ENCODE results near the gene FCRL1. TPM values are rescaled to one million over a fixed set of nuclear protein-coding genes. Genes with fewer than 3 reads are reported as not detected.

FCRL1 gene
- total and polyA plus RNA-seq, 2 of the 13 experiments (the other 11 are each of a cell fraction or from before 2014, with no cell fraction given), result not detected

DNA sequence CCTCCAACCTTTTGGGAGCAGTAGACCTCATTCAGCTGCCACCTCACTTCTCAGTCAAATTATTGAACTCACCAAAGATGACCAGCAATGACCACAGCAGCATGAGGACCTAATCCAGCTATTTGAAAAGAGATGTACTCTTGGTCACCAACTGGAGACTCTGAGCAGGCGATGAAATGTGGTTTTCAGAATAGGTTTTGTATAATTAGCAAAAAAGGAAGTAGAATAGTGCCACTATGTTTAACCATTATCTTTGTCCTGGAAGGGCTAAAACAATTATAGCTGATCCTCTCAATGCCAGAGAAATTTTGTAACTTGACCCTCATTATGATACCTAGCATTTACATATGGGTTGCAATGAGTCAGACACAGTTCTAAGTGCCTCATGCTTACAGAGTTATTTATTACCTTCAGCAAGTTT is 42.9 kb downstream of the FCRL1 start, which contains the start of gene FCRL2 (continued):
- TF ChIP-seq BCLAF1 (IDR thresholded peaks at IDR 0.05) (no peak), HCFC1 (IDR thresholded peaks at IDR 0.05; ENCODE audit: low read depth, low read length) (no peak), PCBP2 (optimal IDR thresholded peaks at IDR 0.05; ENCODE audit: low read depth, low read length, poor library complexity, severe bottlenecking) (no peak)
- TF ChIP-seq, protein P1, sequence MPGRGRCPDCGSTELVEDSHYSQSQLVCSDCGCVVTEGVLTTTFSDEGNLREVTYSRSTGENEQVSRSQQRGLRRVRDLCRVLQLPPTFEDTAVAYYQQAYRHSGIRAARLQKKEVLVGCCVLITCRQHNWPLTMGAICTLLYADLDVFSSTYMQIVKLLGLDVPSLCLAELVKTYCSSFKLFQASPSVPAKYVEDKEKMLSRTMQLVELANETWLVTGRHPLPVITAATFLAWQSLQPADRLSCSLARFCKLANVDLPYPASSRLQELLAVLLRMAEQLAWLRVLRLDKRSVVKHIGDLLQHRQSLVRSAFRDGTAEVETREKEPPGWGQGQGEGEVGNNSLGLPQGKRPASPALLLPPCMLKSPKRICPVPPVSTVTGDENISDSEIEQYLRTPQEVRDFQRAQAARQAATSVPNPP (CRISPR knock-in tag; IDR thresholded peaks at IDR 0.05), result no peak

GRCh38 chr1:157775101-157775870 is 44.6 kb downstream of the FCRL1 start:
- BruUV-seq (replicated peaks), result no TSS peak
- in situ Hi-C loops (cut with HindIII; ENCODE audit: extremely low pct_ligation_motif_present, low pct_unique_long_range_greater_than_20kb), result no loop called here
- no peak for FAIRE-seq
- ChIA-PET POLR2A (no interaction called here), CTCF (ENCODE audit: low intra/inter-chr PET ratio, low total read pairs) (no interaction called here)
- Histone ChIP-seq H3K4me2 (ENCODE audit: low read depth, low read length) (no peak overlapping the region), H3K4me1 (ENCODE audit: insufficient read depth, low read length) (no peaks in the 10 kb centered on the region), H3K27me3 (ENCODE audit: control insufficient read depth in 1 of 2, insufficient read depth in 2 of 2, low read length in 2 of 2) (no peaks in the 10 kb centered on the region), H3K36me3 (replicated peaks in 1 of 2; ENCODE audit: control insufficient read depth in 1 of 2, insufficient read depth in 2 of 2, low read length in 2 of 2) (no peaks in the 10 kb centered on the region), H2AFZ (ENCODE audit: low read length) (no peak overlapping the region), H4K20me1 (ENCODE audit: insufficient read depth, low read length) (no peaks in the 10 kb centered on the region), H3K79me2 (ENCODE audit: insufficient read depth, low read length) (no peaks in the 10 kb centered on the region), H3K27ac (ENCODE audit: extremely low read length, insufficient read depth, low read length) (no peak overlapping the region), H3K9me3 (ENCODE audit: low read length) (no peaks in the 10 kb centered on the region), H3K4me3 (replicated peaks in 1 of 3; ENCODE audit: insufficient read depth in 1 of 3, low read depth in 2 of 3, low read length in 3 of 3) (no peak overlapping the region), H3K9ac (ENCODE audit: insufficient read depth, low read depth, low read length) (no peak overlapping the region)
- intact Hi-C loops (cut with micrococcal nuclease; ENCODE audit: unreplicated experiment), result no loop called here
- no peak for DNase-seq (ENCODE audit: low spot score)
- no peak for ATAC-seq
- 5% methylated on average over 4 of the region's 4 CpGs for WGBS (ENCODE audit: low lambda C conversion rate)
- TF ChIP-seq SP2 (CRISPR knock-in tag; IDR thresholded peaks at IDR 0.05), result no peak
- no peak for TF ChIP-seq SRSF9 (IDR thresholded peaks at IDR 0.05; ENCODE audit: borderline replicate concordance, insufficient read depth, low read depth, low read length, poor library complexity, severe bottlenecking)
- no peak for TF ChIP-seq BRD4 (CRISPR knock-in tag; IDR thresholded peaks at IDR 0.05)
- TF ChIP-seq, protein P2, sequence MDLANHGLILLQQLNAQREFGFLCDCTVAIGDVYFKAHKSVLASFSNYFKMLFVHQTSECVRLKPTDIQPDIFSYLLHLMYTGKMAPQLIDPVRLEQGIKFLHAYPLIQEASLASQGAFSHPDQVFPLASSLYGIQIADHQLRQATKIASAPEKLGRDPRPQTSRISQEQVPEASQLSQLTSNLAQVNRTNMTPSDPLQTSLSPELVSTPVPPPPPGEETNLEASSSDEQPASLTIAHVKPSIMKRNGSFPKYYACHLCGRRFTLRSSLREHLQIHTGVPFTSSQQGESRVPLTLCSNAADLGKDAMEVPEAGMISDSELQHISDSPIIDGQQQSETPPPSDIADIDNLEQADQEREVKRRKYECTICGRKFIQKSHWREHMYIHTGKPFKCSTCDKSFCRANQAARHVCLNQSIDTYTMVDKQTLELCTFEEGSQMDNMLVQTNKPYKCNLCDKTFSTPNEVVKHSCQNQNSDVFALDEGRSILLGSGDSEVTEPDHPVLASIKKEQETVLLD (CRISPR knock-in tag; IDR thresholded peaks at IDR 0.05; ENCODE audit: low read depth), result no peak
- TF ChIP-seq TEAD2 (CRISPR knock-in tag; IDR thresholded peaks at IDR 0.05), result no peak
- TF ChIP-seq ZNF274 (CRISPR knock-in tag; IDR thresholded peaks at IDR 0.05), result no peak
- no peak for TF ChIP-seq CERS6 (CRISPR knock-in tag; IDR thresholded peaks at IDR 0.05)
- TF ChIP-seq ZNF207 (IDR thresholded peaks at IDR 0.05; ENCODE audit: borderline replicate concordance), result no peak
- TF ChIP-seq AHR (CRISPR knock-in tag; IDR thresholded peaks at IDR 0.05), result no peak

All from HepG2 (cell line).